C4-2B (cell line): ENCODE results near the gene VIT.

Experiments used
- ZFX ChIP-seq: fragments of 450-650 bp; IDR thresholded peaks from 2 replicates; pipeline ENCODE4 v1.6.1; 2017
- TF ChIP-seq, protein P1 (sequence below): fragments of 450-650 bp; conservative IDR thresholded peaks from 2 replicates; pipeline ENCODE4 v1.5.1; 2017; ENCODE audit warnings: mild to moderate bottlenecking

DNA sequence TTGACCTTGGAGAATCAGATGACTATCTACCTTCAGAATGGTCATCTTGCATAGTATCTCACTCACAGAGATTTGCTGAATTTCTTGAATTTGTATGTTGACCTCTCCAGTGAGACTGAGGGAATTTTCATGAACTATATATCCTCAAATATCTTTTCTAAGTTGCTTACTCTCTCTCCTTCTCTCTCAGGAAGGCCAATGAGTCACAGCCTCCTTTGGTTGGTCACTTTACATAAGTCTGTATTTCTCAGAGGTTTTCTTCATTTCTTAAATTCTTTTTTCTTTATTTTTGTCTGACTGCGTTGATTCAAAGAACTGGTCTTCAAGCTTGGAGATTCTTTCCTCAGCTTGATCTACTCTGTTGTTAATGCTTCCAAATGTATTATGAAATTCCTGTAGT, 51.7 kb downstream of the VIT start:
- TF ChIP-seq, protein P1, sequence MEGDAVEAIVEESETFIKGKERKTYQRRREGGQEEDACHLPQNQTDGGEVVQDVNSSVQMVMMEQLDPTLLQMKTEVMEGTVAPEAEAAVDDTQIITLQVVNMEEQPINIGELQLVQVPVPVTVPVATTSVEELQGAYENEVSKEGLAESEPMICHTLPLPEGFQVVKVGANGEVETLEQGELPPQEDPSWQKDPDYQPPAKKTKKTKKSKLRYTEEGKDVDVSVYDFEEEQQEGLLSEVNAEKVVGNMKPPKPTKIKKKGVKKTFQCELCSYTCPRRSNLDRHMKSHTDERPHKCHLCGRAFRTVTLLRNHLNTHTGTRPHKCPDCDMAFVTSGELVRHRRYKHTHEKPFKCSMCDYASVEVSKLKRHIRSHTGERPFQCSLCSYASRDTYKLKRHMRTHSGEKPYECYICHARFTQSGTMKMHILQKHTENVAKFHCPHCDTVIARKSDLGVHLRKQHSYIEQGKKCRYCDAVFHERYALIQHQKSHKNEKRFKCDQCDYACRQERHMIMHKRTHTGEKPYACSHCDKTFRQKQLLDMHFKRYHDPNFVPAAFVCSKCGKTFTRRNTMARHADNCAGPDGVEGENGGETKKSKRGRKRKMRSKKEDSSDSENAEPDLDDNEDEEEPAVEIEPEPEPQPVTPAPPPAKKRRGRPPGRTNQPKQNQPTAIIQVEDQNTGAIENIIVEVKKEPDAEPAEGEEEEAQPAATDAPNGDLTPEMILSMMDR, result no peak
- TF ChIP-seq ZFX, result no peak
